GM13977 (cell line): ENCODE data around the gene CCNY.

ENCODE experiments used
- DNase-seq: peaks from one replicate; pipeline ENCODE4 v3.0.0; 2012; ENCODE audit warnings: low spot score
- CTCF ChIP-seq: IDR thresholded peaks from 2 replicates; pipeline ENCODE4 v1.5.1; 2012; ENCODE audit warnings: mild to moderate bottlenecking, control low read depth; ENCODE audit not compliant: insufficient read depth; ENCODE audit errors: extremely low read depth, missing control alignments
- in situ Hi-C: fragments of 300-500 bp; cut with MboI; formaldehyde crosslinking; loops from one replicate; pipeline ENCODE4 v1.12.0; 2022; ENCODE audit warnings: low sequenced_read_pairs, low pct_unique_long_range_greater_than_20kb, mixed read lengths, inconsistent platforms; ENCODE audit not compliant: unreplicated experiment

CCNY gene

GRCh38 chr10:35577926-35578617 lies 241.8 kb downstream of the CCNY start:
- in situ Hi-C loops = no loop called here
- no peak for DNase-seq
- no peak for TF ChIP-seq CTCF

GRCh38 chr10:35578618-35578956 lies 242.3 kb downstream of the CCNY start:
- DNase-seq = no peak
- TF ChIP-seq CTCF = no peak
- in situ Hi-C loops = no loop called here

- in situ Hi-C loops = no loop called here
- no peak for TF ChIP-seq CTCF
- no peak for DNase-seq
Measured at GRCh38 chr10:35579116-35579515, 242.8 kb downstream of the CCNY start.

- no peak for TF ChIP-seq CTCF
- no peak for DNase-seq
- in situ Hi-C loops = no loop called here
Measured at GRCh38 chr10:35579726-35580422, 243.6 kb downstream of the CCNY start.

GRCh38 chr10:35580423-35580770 lies 244.1 kb downstream of the CCNY start:
- in situ Hi-C loops = no loop called here
- TF ChIP-seq CTCF = no peak
- DNase-seq = no peak

GRCh38 chr10:35581655-35582054 lies 245.3 kb downstream of the CCNY start:
- no peak for DNase-seq
- in situ Hi-C loops = no loop called here
- TF ChIP-seq CTCF = no peak

- no peak for DNase-seq
- in situ Hi-C loops = no loop called here
- TF ChIP-seq CTCF = no peak
Measured at GRCh38 chr10:35584946-35585345, 248.6 kb downstream of the CCNY start.
